GM12878 (cell line): Measurements from ENCODE around the gene NAALADL1. TPM values are rescaled to one million over a fixed set of nuclear protein-coding genes. Genes with fewer than 3 reads are reported as not detected.

ENCODE experiments used
- ATAC-seq: fragments of 200-7000 bp; cut with Tn5 transposase; 3 replicates; pipeline ENCODE4 v1.9.1; 2020; ENCODE audit warnings: mild to moderate bottlenecking, moderate library complexity
- BruUV-seq: library from RNA; stranded (reverse); fragments of 400-500 nt; replicated peaks from 2 replicates; lab custom pipeline; 2021; lab: Mats Ljungman, UMichigan
- CTCF ChIA-PET: fragments of 300-600 bp; sonication (Branson Sonifier 250); formaldehyde crosslinking; extraction: SDS; loops from one replicate; lab custom pipeline; 2021; ENCODE audit warnings: inconsistent platforms; lab: Yijun Ruan, JAX
- POLR2A ChIA-PET: fragments of 350-600 bp; formaldehyde crosslinking; extraction: SDS; loops from one replicate; lab custom pipeline; 2021; ENCODE audit warnings: inconsistent platforms; lab: Charles Lee
- RAD21 ChIA-PET: fragments of 300-600 bp; sonication (Branson Sonifier 250); formaldehyde crosslinking; loops from one replicate; lab custom pipeline; 2023; ENCODE audit warnings: antibody characterized with exemption; ENCODE audit not compliant: unreplicated experiment; lab: Charles Lee
- SMC1A ChIA-PET: fragments of 300-600 bp; sonication (Branson Sonifier 250); formaldehyde crosslinking; loops from one replicate; lab custom pipeline; 2023; ENCODE audit not compliant: unreplicated experiment, uncharacterized antibody; lab: Charles Lee
- DNase-seq: peaks from one replicate; pipeline ENCODE4 v3.0.0-alpha.2; 2011; ENCODE audit warnings: low read depth, low spot score
- FAIRE-seq: peaks from 3 replicates; lab custom pipeline; 2011; peaks lifted over from hg19 to GRCh38; lab: Jason Lieb, UNC
- H2AFZ ChIP-seq: 2 replicates; pipeline ENCODE4 v1.6.0; 2011; ENCODE audit warnings: low read depth, low read length, control low read depth; ENCODE audit not compliant: control insufficient read depth
- H3K27ac ChIP-seq: 2 replicates; pipeline ENCODE4 v1.5.1; 2011; ENCODE audit warnings: control low read depth; ENCODE audit not compliant: control insufficient read depth, insufficient read depth
- H3K27me3 ChIP-seq, 2 experiments: replicated peaks in 1 of 2; 2 replicates each; pipeline versions ENCODE4 v1.6.0 to v1.6.1; 2011; ENCODE audit warnings: low read length in 1 of 2; ENCODE audit not compliant: control insufficient read depth in 2 of 2, insufficient read depth in 2 of 2
- H3K36me3 ChIP-seq, 2 experiments: 2 replicates each; pipeline ENCODE4 v1.5.1; 2011; ENCODE audit warnings: low read length in 1 of 2; ENCODE audit not compliant: control insufficient read depth in 2 of 2, insufficient read depth in 2 of 2
- H3K4me1 ChIP-seq: 2 replicates; pipeline ENCODE4 v1.6.1; 2011; ENCODE audit warnings: mild to moderate bottlenecking, low read length, moderate library complexity, mixed read lengths; ENCODE audit not compliant: control insufficient read depth, insufficient read depth
- H3K4me2 ChIP-seq: 2 replicates; pipeline ENCODE4 v1.6.0; 2011; ENCODE audit warnings: control low read depth; ENCODE audit not compliant: control insufficient read depth, insufficient read depth
- H3K4me3 ChIP-seq: fragments of 200-600 bp; sonication (generic); 2 replicates; pipeline ENCODE4 v1.5.1; 2016
- H3K79me2 ChIP-seq: 2 replicates; pipeline ENCODE4 v1.6.0; 2011; ENCODE audit warnings: low read length; ENCODE audit not compliant: control insufficient read depth, insufficient read depth
- H3K9ac ChIP-seq: 2 replicates; pipeline ENCODE4 v1.8.0; 2011; ENCODE audit warnings: low read length, control low read depth, mixed read lengths; ENCODE audit not compliant: control insufficient read depth, insufficient read depth
- H3K9me3 ChIP-seq: replicated peaks from 3 replicates; pipeline ENCODE4 v1.5.1; 2011; ENCODE audit warnings: mild to moderate bottlenecking, low read length; ENCODE audit not compliant: control insufficient read depth, insufficient read depth
- H4K20me1 ChIP-seq: 2 replicates; pipeline ENCODE4 v1.6.0; 2011; ENCODE audit not compliant: control insufficient read depth, insufficient read depth
- CHD1 ChIP-seq: IDR thresholded peaks from 2 replicates; pipeline ENCODE4 v1.6.1; 2012; ENCODE audit warnings: low read depth, low read length, improper control_type of control experiment
- IRF5 ChIP-seq: fragments of 450-650 bp; IDR thresholded peaks from 2 replicates; pipeline ENCODE4 v1.6.1; 2017; ENCODE audit warnings: borderline replicate concordance
- JUNB ChIP-seq: IDR thresholded peaks from 2 replicates; pipeline ENCODE4 v1.6.1; 2016; ENCODE audit warnings: antibody characterized with exemption, mild to moderate bottlenecking
- PML ChIP-seq: IDR thresholded peaks from 2 replicates; pipeline ENCODE4 v1.6.1; 2012; ENCODE audit warnings: low read length, inconsistent platforms
- RB1 ChIP-seq: fragments of 450-650 bp; formaldehyde crosslinking; IDR thresholded peaks from 2 replicates; pipeline ENCODE4 v1.6.1; 2017; ENCODE audit warnings: mild to moderate bottlenecking, borderline replicate concordance
- RFX5 ChIP-seq: IDR thresholded peaks from 2 replicates; pipeline ENCODE4 v1.6.1; 2011; ENCODE audit warnings: low read depth, low read length, improper control_type of control experiment
- SMAD1 ChIP-seq: fragments of 450-650 bp; IDR thresholded peaks from 2 replicates; pipeline ENCODE4 v1.6.1; 2018; ENCODE audit warnings: mild to moderate bottlenecking, low read depth; ENCODE audit not compliant: partially characterized antibody
- SMARCA5 ChIP-seq: fragments of 450-650 bp; IDR thresholded peaks from 2 replicates; pipeline ENCODE4 v1.6.1; 2017; ENCODE audit warnings: mild to moderate bottlenecking
- STAT1 ChIP-seq: fragments of 450-650 bp; conservative IDR thresholded peaks from 2 replicates; pipeline ENCODE4 v1.6.1; 2014; ENCODE audit warnings: antibody characterized with exemption, mild to moderate bottlenecking
- WRNIP1 ChIP-seq: IDR thresholded peaks from 2 replicates; pipeline ENCODE4 v1.6.1; 2011; ENCODE audit warnings: low read depth, low read length, improper control_type of control experiment, borderline replicate concordance
- ZNF274 ChIP-seq: IDR thresholded peaks from one replicate; pipeline ENCODE4 v1.8.0; 2011; ENCODE audit not compliant: insufficient read length, insufficient read depth
- ZSCAN29 ChIP-seq: fragments of 450-650 bp; IDR thresholded peaks from 2 replicates; pipeline ENCODE4 v1.6.1; 2017; ENCODE audit warnings: mild to moderate bottlenecking, moderate library complexity
- WGBS: methylation state at CpG from one replicate; pipeline ENCODE4 v1.1.6; 2016; ENCODE audit warnings: low lambda C conversion rate; ENCODE audit not compliant: insufficient replicate concordance, insufficient coverage; ENCODE audit errors: missing lambda C conversion rate; 5-methylcytosine and 5-hydroxymethylcytosine counted together
- in situ Hi-C: fragments of 300-500 bp; cut with MboI; formaldehyde crosslinking; loops from 9 replicates; pipeline ENCODE4 v1.14.3; 2018; ENCODE audit warnings: mixed read lengths
- intact Hi-C: fragments of 100-400 bp; cut with micrococcal nuclease; formaldehyde crosslinking; loops from one replicate; pipeline ENCODE4 v1.14.2; 2022; ENCODE audit not compliant: unreplicated experiment
- polyA plus RNA-seq, 11 experiments: library from polyadenylated mRNA; depleted of rRNA in 4 of 11; unstranded in 6 of 11; stranded (reverse) in 5 of 11; fragments of >200 nt; fragmentation: Nextera tagmentation in 4 of 11; fragmentation: Illumina TruSeq in 1 of 11; extraction: Ambion mirVana in 4 of 11; extraction: Trizol in 1 of 11; gene quantifications; 1 replicate in 1 of 11; 2 replicates in 10 of 11; pipeline versions ENCODE4 v1.2.1 to v1.2.3, GENCODE V29; 2011 to 2016; ENCODE audit warnings: inconsistent platforms in 2 of 11, missing spikeins in 2 of 11, low read depth in 1 of 11
- total RNA-seq, 4 experiments: library from RNA; depleted of rRNA in 3 of 4; stranded (reverse); fragments of >200 nt in 3 of 4; fragmentation: Illumina TruSeq in 1 of 4; extraction: Trizol in 1 of 4; gene quantifications; 2 replicates each; pipeline versions ENCODE4 v1.2.1 to v1.2.3, GENCODE V29; 2013 to 2021

NAALADL1 gene
- total and polyA plus RNA-seq, 10 of the 15 experiments (the other 5 are each of a cell fraction or from before 2014, with no cell fraction given), result 0.77 to 5.5 (median 1.5) TPM

GRCh38 chr11:65042891-65043290, 15.5 kb downstream of the NAALADL1 start:
- ATAC-seq (no peak), FAIRE-seq (no peak), DNase-seq (no peak)
- H2AFZ ChIP-seq, result no peak overlapping the region
- H3K4me2 ChIP-seq, result peak overlapping the region; percentile 76
- TF ChIP-seq JUNB (no peak), ZSCAN29 (no peak), RFX5 (no peak), SMAD1 (no peak)
- BruUV-seq, result no TSS peak
- SMC1A ChIA-PET, result no interaction called here
- peaks cover 0 to 5% of the 10 kb centered on the region in 2 experiments; a peak in 3 of 4 replicates for H3K36me3 ChIP-seq
- H3K79me2 ChIP-seq, result peaks cover 5% of the 10 kb centered on the region
- intact Hi-C loops (loop anchor here (5.0 kb wide), 1 partner anchor 34 kb away; no protein-coding TSS in a partner anchor), in situ Hi-C loops (no loop called here)
- no peak overlapping the region for H3K27ac ChIP-seq
- no peaks in the 10 kb centered on the region for H4K20me1 ChIP-seq
- H3K4me1 ChIP-seq, result peaks cover 20% of the 10 kb centered on the region
- H3K4me3 ChIP-seq, result no peak overlapping the region; the same call in 1 of the 2 replicates
- RAD21 ChIA-PET, result interaction anchor here (0.9 to 2.2 kb wide), 2 partner anchors 29 to 34 kb away, joined by 3 to 7 read pairs; no protein-coding TSS in a partner anchor
- POLR2A ChIA-PET, result interaction anchor here (1.0 to 1.1 kb wide), 2 partner anchors 10 to 468 kb away, joined by 3 to 5 read pairs; no protein-coding TSS in a partner anchor
- no peaks in the 10 kb centered on the region for H3K27me3 ChIP-seq
- no peak overlapping the region for H3K9ac ChIP-seq
- 99% methylated on average over 6 of the region's 6 CpGs for WGBS
- H3K9me3 ChIP-seq, result no peaks in the 10 kb centered on the region
- CTCF ChIA-PET, result interaction anchor here (0.9 to 3.3 kb wide), 3 partner anchors 15 to 68 kb away, joined by 3 to 9 read pairs (median 4); partner anchors contain the start of genes ARL2 and TM7SF2

- Histone ChIP-seq H3K4me3 (peak within 1 kb of the TSS; percentile 81), H3K36me3 (peaks cover 0 to 5% of the 10 kb centered on the region in 2 experiments; a peak in 3 of 4 replicates), H3K27me3 (no peaks in the 10 kb centered on the region), H3K4me1 (peaks cover 17% of the 10 kb centered on the region), H2AFZ (peak within 1 kb of the TSS; percentile 88), H3K9ac (peak within 1 kb of the TSS; percentile 61), H3K9me3 (no peaks in the 10 kb centered on the region), H3K79me2 (peaks cover 5% of the 10 kb centered on the region), H4K20me1 (no peaks in the 10 kb centered on the region), H3K4me2 (peak within 1 kb of the TSS; percentile 76), H3K27ac (peak within 1 kb of the TSS; percentile 85)
- in situ Hi-C loops, result no loop called here
- intact Hi-C loops, result loop anchor here (2.0 to 5.0 kb wide), 2 partner anchors 36 to 76 kb away; partner anchors contain the start of gene ZNHIT2
- FAIRE-seq (peak; percentile 98), ATAC-seq (peak; percentile 98), DNase-seq (peak; percentile 86)
- RAD21 ChIA-PET, result interaction anchor here (0.8 to 2.6 kb wide), 10 partner anchors 12 to 81 kb away, joined by 3 to 8 read pairs (median 4); partner anchors contain the start of genes ARL2, FAU, MRPL49 and SNX15
- 1% methylated on average over 71 of the region's 91 CpGs for WGBS
- SMC1A ChIA-PET, result interaction anchor here (1.0 to 2.8 kb wide), 9 partner anchors 9 to 70 kb away, joined by 3 to 10 read pairs (median 4); partner anchors contain the start of genes CDCA5, SNX15 and TM7SF2
- POLR2A ChIA-PET, result interaction anchor here (0.5 to 2.6 kb wide), 15 partner anchors 8 to 81 kb away, joined by 3 to 12 read pairs (median 4); partner anchors contain the start of genes ARL2, FAU, MRPL49 and SNX15
- CTCF ChIA-PET, result interaction anchor here (0.6 to 3.3 kb wide), 15 partner anchors 13 to 208 kb away, joined by 3 to 9 read pairs (median 4); partner anchors contain the start of genes ARL2, FAU, MRPL49 and TM7SF2
- BruUV-seq, result no TSS peak
- TF ChIP-seq RB1, result 0 out of 2 replicates have a peak, but pooled peaks have one; percentile 41
- TF ChIP-seq WRNIP1, result no peak
- no peak for TF ChIP-seq CHD1
- no peak for TF ChIP-seq RFX5
- TF ChIP-seq IRF5, result no peak; the same call in 1 of the 2 replicates
- no peak for TF ChIP-seq SMARCA5
- TF ChIP-seq STAT1, result 0 out of 2 replicates have a peak, but pooled peaks have one; percentile 38
- TF ChIP-seq PML, result no peak
- TF ChIP-seq ZNF274, result no peak
Measured at GRCh38 chr11:65040847-65041622, 17.3 kb downstream of the NAALADL1 start, which contains the start of gene SAC3D1. Gene SAC3D1, plus strand, starts transcription at chr11:65041210. Its CDS starts 83 bp downstream, at chr11:65041293.
